Measurements from ENCODE around the gene UNC80.

UNC80 gene

DNA sequence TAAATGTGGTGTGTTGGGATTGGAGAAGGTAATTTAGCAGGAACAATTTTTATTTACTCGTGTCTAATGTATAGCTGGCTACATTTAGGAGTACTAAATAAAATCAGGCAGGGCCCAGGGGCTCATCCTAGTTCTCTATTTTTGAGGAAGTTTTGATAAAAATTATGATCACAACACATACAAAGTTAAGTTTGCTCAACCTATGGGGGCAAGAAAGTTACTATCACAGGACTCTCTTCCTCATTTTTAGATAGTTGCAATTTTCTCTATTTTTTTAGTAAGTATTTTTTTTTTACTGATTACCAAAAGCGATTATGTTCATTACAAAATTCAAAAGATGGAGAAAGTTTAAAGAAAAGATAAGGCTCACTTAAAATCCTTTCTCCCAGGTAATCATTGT, 170.8 kb downstream of the UNC80 start:
- Mint-ChIP-seq H3K27ac (no peak overlapping the region), H3K27me3 (ENCODE audit: low read depth) (no peaks in the 10 kb centered on the region), H3K4me3 (no peak overlapping the region), H3K36me3 (ENCODE audit: low read depth) (no peaks in the 10 kb centered on the region), H3K4me1 (peaks cover 27% of the 10 kb centered on the region), H3K9me3 (no peaks in the 10 kb centered on the region)
- TF ChIP-seq, protein P1, sequence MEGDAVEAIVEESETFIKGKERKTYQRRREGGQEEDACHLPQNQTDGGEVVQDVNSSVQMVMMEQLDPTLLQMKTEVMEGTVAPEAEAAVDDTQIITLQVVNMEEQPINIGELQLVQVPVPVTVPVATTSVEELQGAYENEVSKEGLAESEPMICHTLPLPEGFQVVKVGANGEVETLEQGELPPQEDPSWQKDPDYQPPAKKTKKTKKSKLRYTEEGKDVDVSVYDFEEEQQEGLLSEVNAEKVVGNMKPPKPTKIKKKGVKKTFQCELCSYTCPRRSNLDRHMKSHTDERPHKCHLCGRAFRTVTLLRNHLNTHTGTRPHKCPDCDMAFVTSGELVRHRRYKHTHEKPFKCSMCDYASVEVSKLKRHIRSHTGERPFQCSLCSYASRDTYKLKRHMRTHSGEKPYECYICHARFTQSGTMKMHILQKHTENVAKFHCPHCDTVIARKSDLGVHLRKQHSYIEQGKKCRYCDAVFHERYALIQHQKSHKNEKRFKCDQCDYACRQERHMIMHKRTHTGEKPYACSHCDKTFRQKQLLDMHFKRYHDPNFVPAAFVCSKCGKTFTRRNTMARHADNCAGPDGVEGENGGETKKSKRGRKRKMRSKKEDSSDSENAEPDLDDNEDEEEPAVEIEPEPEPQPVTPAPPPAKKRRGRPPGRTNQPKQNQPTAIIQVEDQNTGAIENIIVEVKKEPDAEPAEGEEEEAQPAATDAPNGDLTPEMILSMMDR (IDR thresholded peaks at IDR 0.05; ENCODE audit: unreplicated experiment in 3 of 3), result no peak

DNA sequence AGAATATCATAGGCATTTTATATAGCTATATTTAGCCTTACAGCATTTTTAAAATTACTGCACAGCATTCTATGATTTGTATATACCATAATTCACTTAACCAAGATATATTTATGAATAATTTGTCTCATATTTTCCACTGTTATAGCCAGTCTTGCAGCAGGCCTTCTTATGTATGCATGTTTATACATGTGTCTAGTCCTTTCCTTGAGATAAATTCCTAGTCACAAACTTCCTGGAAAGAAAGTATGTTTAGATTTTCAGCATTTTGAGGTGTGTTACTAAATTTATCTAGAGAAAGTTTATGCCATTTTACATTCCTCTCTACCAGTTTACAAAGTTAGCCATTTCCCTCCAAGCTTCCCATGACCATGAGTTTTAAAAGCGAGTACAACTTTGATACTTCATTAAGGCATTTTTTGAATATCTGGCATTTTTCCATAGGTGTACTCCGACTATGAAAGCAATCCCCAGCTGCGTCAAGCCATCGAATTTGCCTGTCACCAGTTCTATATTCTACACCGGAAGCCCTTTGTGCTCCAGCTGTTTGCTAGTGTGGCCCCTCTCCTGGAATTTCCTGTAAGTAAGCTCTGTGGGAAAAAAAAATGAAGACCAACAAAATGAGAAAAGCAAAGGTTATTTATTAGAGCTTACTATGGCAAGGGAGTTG, 171.4 kb downstream of the UNC80 start:
- no peaks in the 10 kb centered on the region for H3K36me3 Mint-ChIP-seq (ENCODE audit: low read depth)
- peak overlapping the region; percentile 60 to 87 (median 74) for H3K27ac Mint-ChIP-seq
- peaks cover 27% of the 10 kb centered on the region for H3K4me1 Mint-ChIP-seq
- H3K27me3 Mint-ChIP-seq (ENCODE audit: low read depth), result no peaks in the 10 kb centered on the region
- TF ChIP-seq, protein P1 (IDR thresholded peaks at IDR 0.05; ENCODE audit: unreplicated experiment in 3 of 3), result no peak
- H3K4me3 Mint-ChIP-seq, result peak overlapping the region in 1 of 3 experiments; percentile 40
- H3K9me3 Mint-ChIP-seq, result no peaks in the 10 kb centered on the region

DNA sequence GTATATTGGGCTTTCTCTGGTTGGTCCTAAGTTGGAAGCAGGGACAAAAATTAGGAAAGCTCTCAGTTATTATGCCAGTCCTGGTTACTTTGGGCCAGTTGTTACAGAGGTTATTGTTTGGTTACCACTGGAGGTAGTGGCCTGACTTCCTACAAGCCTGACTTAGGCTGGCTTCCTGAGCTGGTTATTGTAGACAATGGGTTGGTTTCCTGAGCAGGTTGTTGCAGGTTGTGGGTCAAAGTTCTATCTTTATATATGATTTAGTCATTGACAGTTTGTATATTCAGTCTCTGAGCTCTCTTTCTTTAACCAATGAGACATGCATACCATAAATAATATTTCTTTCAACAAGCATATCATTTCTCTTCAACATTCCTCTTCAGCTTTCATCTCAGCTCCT, 172.1 kb downstream of the UNC80 start:
- Mint-ChIP-seq H3K36me3 (ENCODE audit: low read depth) (no peaks in the 10 kb centered on the region), H3K27ac (peak overlapping the region in 2 of 3 experiments; percentile 74 to 87), H3K4me3 (peak overlapping the region in 1 of 3 experiments; percentile 40), H3K4me1 (peaks cover 23% of the 10 kb centered on the region), H3K9me3 (no peaks in the 10 kb centered on the region), H3K27me3 (ENCODE audit: low read depth) (no peaks in the 10 kb centered on the region)
- TF ChIP-seq, protein P1 (IDR thresholded peaks at IDR 0.05; ENCODE audit: unreplicated experiment in 3 of 3), result no peak

DNA sequence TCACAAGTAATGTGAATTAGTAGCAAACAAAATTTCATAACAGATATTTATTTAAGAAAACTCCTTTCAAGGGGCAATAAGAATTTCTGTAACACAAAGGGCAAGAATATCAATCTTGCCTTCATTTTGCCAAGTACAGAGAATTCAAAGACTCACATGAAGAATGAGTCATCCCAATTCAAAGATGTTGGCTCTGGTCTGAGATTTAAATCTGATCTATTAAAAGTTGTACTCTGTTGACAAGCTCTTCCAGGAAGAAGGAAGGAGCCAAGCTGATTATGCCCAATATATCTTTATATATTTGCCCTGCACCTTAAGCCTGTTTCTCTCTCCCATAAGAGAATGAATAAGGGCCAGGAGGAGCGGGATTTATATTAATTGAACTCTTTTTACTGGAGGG, 174.9 kb downstream of the UNC80 start:
- Mint-ChIP-seq H3K9me3 (peaks cover 2% of the 10 kb centered on the region), H3K36me3 (ENCODE audit: low read depth) (no peaks in the 10 kb centered on the region), H3K4me1 (peaks cover 13% of the 10 kb centered on the region), H3K27me3 (ENCODE audit: low read depth) (peaks cover 3% of the 10 kb centered on the region), H3K27ac (no peak overlapping the region), H3K4me3 (no peak overlapping the region)
- TF ChIP-seq, protein P1 (IDR thresholded peaks at IDR 0.05; ENCODE audit: unreplicated experiment in 3 of 3), result no peak

DNA sequence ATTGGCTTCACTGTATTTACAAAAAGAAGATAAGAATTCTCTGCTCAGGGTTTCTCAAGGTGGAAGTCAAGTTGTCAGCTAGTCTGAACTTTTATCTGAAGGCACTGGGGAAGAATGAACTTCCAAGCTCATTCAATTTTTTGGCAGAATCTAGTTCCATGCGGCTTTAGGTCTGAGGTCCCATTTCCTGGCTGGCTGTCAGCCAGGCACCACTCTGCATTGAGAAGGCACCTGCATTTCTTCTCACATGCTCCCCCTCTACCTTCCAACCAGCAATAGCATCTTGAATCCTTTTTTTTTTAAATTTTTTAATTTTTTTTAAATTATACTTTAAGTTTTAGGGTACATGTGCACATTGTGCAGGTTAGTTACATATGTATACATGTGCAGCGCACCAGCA, 184.6 kb downstream of the UNC80 start:
- H3K9me3 Mint-ChIP-seq, result peaks cover 10% of the 10 kb centered on the region
- no peak overlapping the region for H3K27ac Mint-ChIP-seq
- H3K27me3 Mint-ChIP-seq (ENCODE audit: low read depth), result peaks cover 7% of the 10 kb centered on the region
- peaks cover 38% of the 10 kb centered on the region for H3K4me1 Mint-ChIP-seq
- H3K4me3 Mint-ChIP-seq, result no peak overlapping the region
- H3K36me3 Mint-ChIP-seq (ENCODE audit: low read depth), result no peaks in the 10 kb centered on the region
- TF ChIP-seq, protein P1 (IDR thresholded peaks at IDR 0.05; ENCODE audit: unreplicated experiment in 3 of 3), result no peak

DNA sequence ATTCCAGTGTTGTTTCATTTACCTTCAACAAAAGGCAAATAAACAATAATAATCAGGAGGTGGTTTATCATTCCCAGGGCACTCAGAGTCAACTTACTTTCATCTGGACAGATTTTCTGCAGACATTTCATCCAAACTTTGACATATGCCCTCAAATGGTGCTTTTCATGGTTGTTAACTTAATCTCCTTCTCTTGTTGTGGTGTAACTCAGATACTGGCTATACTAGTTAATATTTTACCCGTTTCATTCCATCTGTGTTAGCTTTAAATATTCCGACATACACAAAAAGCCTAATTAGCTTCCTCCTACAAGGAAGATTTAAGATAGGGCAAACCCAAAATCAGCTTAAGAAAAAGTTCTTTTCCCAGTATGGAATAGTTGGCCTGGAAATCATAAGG, 186.4 kb downstream of the UNC80 start:
- TF ChIP-seq, protein P1 (IDR thresholded peaks at IDR 0.05; ENCODE audit: unreplicated experiment in 3 of 3), result no peak
- H3K4me1 Mint-ChIP-seq, result peaks cover 39% of the 10 kb centered on the region
- H3K4me3 Mint-ChIP-seq, result no peak overlapping the region
- H3K36me3 Mint-ChIP-seq (ENCODE audit: low read depth), result no peaks in the 10 kb centered on the region
- no peaks in the 10 kb centered on the region for H3K9me3 Mint-ChIP-seq
- H3K27ac Mint-ChIP-seq, result peak overlapping the region in 2 of 3 experiments; percentile 35 to 37
- H3K27me3 Mint-ChIP-seq (ENCODE audit: low read depth), result no peaks in the 10 kb centered on the region
